ENCODE data around the gene SPAG8.

- TF ChIP-seq, protein P1, sequence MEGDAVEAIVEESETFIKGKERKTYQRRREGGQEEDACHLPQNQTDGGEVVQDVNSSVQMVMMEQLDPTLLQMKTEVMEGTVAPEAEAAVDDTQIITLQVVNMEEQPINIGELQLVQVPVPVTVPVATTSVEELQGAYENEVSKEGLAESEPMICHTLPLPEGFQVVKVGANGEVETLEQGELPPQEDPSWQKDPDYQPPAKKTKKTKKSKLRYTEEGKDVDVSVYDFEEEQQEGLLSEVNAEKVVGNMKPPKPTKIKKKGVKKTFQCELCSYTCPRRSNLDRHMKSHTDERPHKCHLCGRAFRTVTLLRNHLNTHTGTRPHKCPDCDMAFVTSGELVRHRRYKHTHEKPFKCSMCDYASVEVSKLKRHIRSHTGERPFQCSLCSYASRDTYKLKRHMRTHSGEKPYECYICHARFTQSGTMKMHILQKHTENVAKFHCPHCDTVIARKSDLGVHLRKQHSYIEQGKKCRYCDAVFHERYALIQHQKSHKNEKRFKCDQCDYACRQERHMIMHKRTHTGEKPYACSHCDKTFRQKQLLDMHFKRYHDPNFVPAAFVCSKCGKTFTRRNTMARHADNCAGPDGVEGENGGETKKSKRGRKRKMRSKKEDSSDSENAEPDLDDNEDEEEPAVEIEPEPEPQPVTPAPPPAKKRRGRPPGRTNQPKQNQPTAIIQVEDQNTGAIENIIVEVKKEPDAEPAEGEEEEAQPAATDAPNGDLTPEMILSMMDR (conservative IDR thresholded peaks at IDR 0.05): no peak
- no peak for TF ChIP-seq EZH2 (IDR thresholded peaks at IDR 0.05; ENCODE audit: low read depth)
Measured at GRCh38 chr9:35831040-35831439, 19.0 kb upstream of the SPAG8 start.

All from PC-9 (cell line).